OCI-LY1 (cell line): ENCODE results near the gene DQX1.

Experiments
- H2AFZ ChIP-seq: fragments of 200-600 bp; sonication (generic), shearing (Covaris generic); 2 replicates; pipeline ENCODE4 v1.6.0; 2014; ENCODE audit warnings: antibody characterized with exemption, mild to moderate bottlenecking, low read length
- H3F3A ChIP-seq: fragments of 200-600 bp; sonication (generic), shearing (Covaris generic); 2 replicates; pipeline ENCODE4 v1.6.0; 2014; ENCODE audit warnings: mild to moderate bottlenecking, antibody characterized with exemption, low read length, moderate library complexity; ENCODE audit not compliant: insufficient read depth
- H3K27ac ChIP-seq: fragments of 200-600 bp; sonication (generic); 2 replicates; pipeline ENCODE4 v1.5.1; 2014; ENCODE audit warnings: low read length, mixed run types, mild to moderate bottlenecking, low read depth; ENCODE audit not compliant: poor library complexity, severe bottlenecking
- H3K27me3 ChIP-seq: fragments of 200-600 bp; sonication (generic); 2 replicates; pipeline ENCODE4 v1.6.0; 2014; ENCODE audit warnings: antibody characterized with exemption, mild to moderate bottlenecking, low read length, moderate library complexity; ENCODE audit not compliant: insufficient read depth
- H3K36me3 ChIP-seq: fragments of 200-600 bp; sonication (generic); 2 replicates; pipeline ENCODE4 v1.6.1; 2014; ENCODE audit warnings: mild to moderate bottlenecking, antibody characterized with exemption, low read length, moderate library complexity, mixed read lengths; ENCODE audit not compliant: insufficient read depth
- H3K4me1 ChIP-seq: fragments of 200-600 bp; sonication (generic); 2 replicates; pipeline ENCODE4 v1.5.1; 2014; ENCODE audit warnings: mild to moderate bottlenecking, low read length, moderate library complexity; ENCODE audit not compliant: insufficient read depth, severe bottlenecking
- H3K4me2 ChIP-seq: fragments of 200-600 bp; sonication (generic), shearing (Covaris generic); 2 replicates; pipeline ENCODE4 v1.6.1; 2014; ENCODE audit warnings: low read length
- H3K4me3 ChIP-seq: fragments of 200-600 bp; sonication (generic); 2 replicates; pipeline ENCODE4 v1.5.1; 2014; ENCODE audit warnings: low read length, low read depth, mild to moderate bottlenecking, mixed read lengths; ENCODE audit not compliant: poor library complexity, severe bottlenecking
- H3K79me2 ChIP-seq: fragments of 200-600 bp; shearing (Covaris generic); 2 replicates; pipeline ENCODE4 v1.6.1; 2016; ENCODE audit warnings: mixed run types, low read length, mixed read lengths; ENCODE audit not compliant: insufficient read depth
- H3K9ac ChIP-seq: fragments of 200-600 bp; sonication (generic), shearing (Covaris generic); 2 replicates; pipeline ENCODE4 v1.6.1; 2014; ENCODE audit warnings: mild to moderate bottlenecking, low read length, mixed read lengths
- H3K9me2 ChIP-seq: fragments of 200-600 bp; sonication (generic), shearing (Covaris generic); 2 replicates; pipeline ENCODE4 v1.6.1; 2014; ENCODE audit warnings: low read depth, mild to moderate bottlenecking, low read length, mixed read lengths
- H3K9me3 ChIP-seq: fragments of 200-600 bp; shearing (Covaris generic); 2 replicates; pipeline ENCODE4 v1.6.1; 2014; ENCODE audit warnings: low read length, mixed read lengths
- H4K20me1 ChIP-seq: fragments of 200-600 bp; sonication (generic), shearing (Covaris generic); 2 replicates; pipeline ENCODE4 v1.6.0; 2016; ENCODE audit warnings: mild to moderate bottlenecking, low read length; ENCODE audit not compliant: insufficient read depth
- CTCF ChIP-seq: fragments of 200-600 bp; sonication (generic), shearing (Covaris generic); IDR thresholded peaks from 2 replicates; pipeline ENCODE4 v1.5.1; 2017; ENCODE audit warnings: mild to moderate bottlenecking, antibody characterized with exemption, low read length, moderate library complexity, mixed read lengths
- EZH2 ChIP-seq: fragments of 200-600 bp; sonication (generic), shearing (Covaris generic); IDR thresholded peaks from 2 replicates; pipeline ENCODE4 v1.8.0; 2017; ENCODE audit warnings: borderline replicate concordance, mixed run types, mild to moderate bottlenecking, antibody characterized with exemption, low read length, moderate library complexity, mixed read lengths

DQX1 gene

GRCh38 chr2:74551942-74552913 lies 26.2 kb upstream of the DQX1 start:
- Histone ChIP-seq H4K20me1 (no peaks in the 10 kb centered on the region), H3K9me2 (no peaks in the 10 kb centered on the region), H3K9me3 (no peaks in the 10 kb centered on the region), H3K36me3 (peaks cover 6% of the 10 kb centered on the region; the same call in 1 of the 2 replicates), H3K4me1 (peaks cover 17% of the 10 kb centered on the region), H3K79me2 (no peaks in the 10 kb centered on the region), H3K27me3 (peaks cover 9% of the 10 kb centered on the region), H3K9ac (no peak overlapping the region), H3K4me3 (no peak overlapping the region), H2AFZ (no peak overlapping the region), H3F3A (no peaks in the 10 kb centered on the region), H3K4me2 (no peak overlapping the region), H3K27ac (no peak overlapping the region)
- no peak for TF ChIP-seq CTCF
- TF ChIP-seq EZH2 = no peak

GRCh38 chr2:74551530-74551929 lies 25.5 kb upstream of the DQX1 start:
- Histone ChIP-seq H3K9ac (no peak overlapping the region), H3K79me2 (no peaks in the 10 kb centered on the region), H3K27me3 (peaks cover 9% of the 10 kb centered on the region), H2AFZ (no peak overlapping the region), H3K27ac (no peak overlapping the region), H3K36me3 (peaks cover 5% of the 10 kb centered on the region; the same call in 1 of the 2 replicates), H3K9me2 (no peaks in the 10 kb centered on the region), H3K4me3 (no peak overlapping the region), H3K4me1 (peaks cover 17% of the 10 kb centered on the region), H3F3A (no peaks in the 10 kb centered on the region), H3K4me2 (no peak overlapping the region), H3K9me3 (no peaks in the 10 kb centered on the region), H4K20me1 (no peaks in the 10 kb centered on the region)
- TF ChIP-seq CTCF (no peak), EZH2 (no peak)

- Histone ChIP-seq H3K4me3 (no peak overlapping the region), H3K9ac (no peak overlapping the region), H3K27me3 (peaks cover 13% of the 10 kb centered on the region), H3K4me1 (peaks cover 12% of the 10 kb centered on the region), H4K20me1 (no peaks in the 10 kb centered on the region), H2AFZ (no peak overlapping the region), H3K27ac (no peak overlapping the region), H3K9me3 (no peaks in the 10 kb centered on the region), H3K9me2 (no peaks in the 10 kb centered on the region), H3K79me2 (no peaks in the 10 kb centered on the region), H3F3A (no peaks in the 10 kb centered on the region), H3K36me3 (no peaks in the 10 kb centered on the region), H3K4me2 (no peak overlapping the region)
- TF ChIP-seq EZH2 (no peak), CTCF (no peak)
Observed at GRCh38 chr2:74550231-74550630, 24.2 kb upstream of the DQX1 start.
